PFSK-1 (cell line): ENCODE measurements around the gene FRA10AC1.

ENCODE experiments used
- FOXP2 ChIP-seq: optimal IDR thresholded peaks from 2 replicates; pipeline ENCODE3; 2011; ENCODE audit warnings: borderline replicate concordance, control low read depth, inconsistent platforms; ENCODE audit not compliant: insufficient read depth; ENCODE audit errors: extremely low read length, extremely low read depth
- POLR2AphosphoS5 ChIP-seq: IDR thresholded peaks from 2 replicates; pipeline ENCODE4 v1.6.1; 2012; ENCODE audit warnings: low read depth, mild to moderate bottlenecking, control low read depth, low read length, moderate library complexity
- SIN3A ChIP-seq: IDR thresholded peaks from 2 replicates; pipeline ENCODE4 v1.6.1; 2012; ENCODE audit warnings: mild to moderate bottlenecking, low read length, moderate library complexity, borderline replicate concordance; ENCODE audit not compliant: insufficient read depth
- TAF1 ChIP-seq: IDR thresholded peaks from 2 replicates; pipeline ENCODE4 v1.6.1; 2012; ENCODE audit warnings: low read length, control low read depth, borderline replicate concordance; ENCODE audit not compliant: insufficient read depth
- TF ChIP-seq, protein P1 (sequence below), 2 experiments: IDR thresholded peaks; 2 replicates each; pipeline versions ENCODE4 v1.6.1 to v1.8.0; 2011 to 2012; ENCODE audit warnings: low read depth in 2 of 2, low read length in 2 of 2, control low read depth in 1 of 2, inconsistent platforms in 1 of 2, mild to moderate bottlenecking in 1 of 2, moderate library complexity in 1 of 2; ENCODE audit not compliant: insufficient read depth in 1 of 2

Gene FRA10AC1

DNA sequence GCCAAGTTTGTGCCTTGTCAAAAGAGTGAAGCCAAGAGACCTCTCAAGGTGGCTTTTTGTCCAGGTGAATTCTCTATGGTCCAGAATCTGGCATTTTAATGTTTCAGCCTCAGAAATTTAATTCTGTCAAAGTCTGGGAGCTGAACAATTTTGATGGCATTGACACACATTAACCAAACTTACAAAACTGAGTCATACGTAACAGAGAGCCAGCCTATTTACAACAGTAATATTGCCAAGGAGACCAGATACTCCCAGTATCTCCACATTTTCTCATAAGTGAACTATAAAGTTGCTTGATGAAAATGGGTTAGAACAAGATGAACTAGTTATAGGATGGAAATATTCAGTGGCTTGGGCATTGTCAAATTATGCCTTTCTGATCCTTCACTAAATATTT is 46.2 kb downstream of the FRA10AC1 start:
- TF ChIP-seq FOXP2 (no peak), TAF1 (no peak), POLR2AphosphoS5 (no peak), SIN3A (no peak)
- TF ChIP-seq, protein P1, sequence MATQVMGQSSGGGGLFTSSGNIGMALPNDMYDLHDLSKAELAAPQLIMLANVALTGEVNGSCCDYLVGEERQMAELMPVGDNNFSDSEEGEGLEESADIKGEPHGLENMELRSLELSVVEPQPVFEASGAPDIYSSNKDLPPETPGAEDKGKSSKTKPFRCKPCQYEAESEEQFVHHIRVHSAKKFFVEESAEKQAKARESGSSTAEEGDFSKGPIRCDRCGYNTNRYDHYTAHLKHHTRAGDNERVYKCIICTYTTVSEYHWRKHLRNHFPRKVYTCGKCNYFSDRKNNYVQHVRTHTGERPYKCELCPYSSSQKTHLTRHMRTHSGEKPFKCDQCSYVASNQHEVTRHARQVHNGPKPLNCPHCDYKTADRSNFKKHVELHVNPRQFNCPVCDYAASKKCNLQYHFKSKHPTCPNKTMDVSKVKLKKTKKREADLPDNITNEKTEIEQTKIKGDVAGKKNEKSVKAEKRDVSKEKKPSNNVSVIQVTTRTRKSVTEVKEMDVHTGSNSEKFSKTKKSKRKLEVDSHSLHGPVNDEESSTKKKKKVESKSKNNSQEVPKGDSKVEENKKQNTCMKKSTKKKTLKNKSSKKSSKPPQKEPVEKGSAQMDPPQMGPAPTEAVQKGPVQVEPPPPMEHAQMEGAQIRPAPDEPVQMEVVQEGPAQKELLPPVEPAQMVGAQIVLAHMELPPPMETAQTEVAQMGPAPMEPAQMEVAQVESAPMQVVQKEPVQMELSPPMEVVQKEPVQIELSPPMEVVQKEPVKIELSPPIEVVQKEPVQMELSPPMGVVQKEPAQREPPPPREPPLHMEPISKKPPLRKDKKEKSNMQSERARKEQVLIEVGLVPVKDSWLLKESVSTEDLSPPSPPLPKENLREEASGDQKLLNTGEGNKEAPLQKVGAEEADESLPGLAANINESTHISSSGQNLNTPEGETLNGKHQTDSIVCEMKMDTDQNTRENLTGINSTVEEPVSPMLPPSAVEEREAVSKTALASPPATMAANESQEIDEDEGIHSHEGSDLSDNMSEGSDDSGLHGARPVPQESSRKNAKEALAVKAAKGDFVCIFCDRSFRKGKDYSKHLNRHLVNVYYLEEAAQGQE (IDR thresholded peaks at IDR 0.05; ENCODE audit: insufficient read depth in 1 of 2, low read depth in 2 of 2, low read length in 2 of 2) = no peak

DNA sequence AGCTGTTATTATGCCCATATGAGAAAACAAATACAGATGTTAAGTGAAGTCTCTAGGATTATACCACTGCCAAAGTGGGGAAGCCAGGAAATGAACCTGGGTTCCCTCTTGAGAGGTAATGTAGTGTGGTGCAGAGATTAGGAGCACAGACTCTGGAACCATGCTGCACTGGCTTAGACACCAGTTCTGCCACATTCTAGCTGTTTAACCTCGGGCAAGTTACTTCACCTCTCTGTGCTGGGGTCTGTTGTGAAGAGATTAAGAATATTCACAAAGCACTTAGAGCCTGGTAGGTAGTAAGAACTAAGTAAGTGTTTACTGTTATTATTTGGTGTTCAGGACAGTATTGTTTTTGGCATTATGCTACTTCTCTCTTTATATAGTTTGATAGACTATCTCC is 48.2 kb downstream of the FRA10AC1 start:
- TF ChIP-seq, protein P1 (IDR thresholded peaks at IDR 0.05; ENCODE audit: insufficient read depth in 1 of 2, low read depth in 2 of 2, low read length in 2 of 2) = no peak
- TF ChIP-seq TAF1 (no peak), FOXP2 (no peak)

DNA sequence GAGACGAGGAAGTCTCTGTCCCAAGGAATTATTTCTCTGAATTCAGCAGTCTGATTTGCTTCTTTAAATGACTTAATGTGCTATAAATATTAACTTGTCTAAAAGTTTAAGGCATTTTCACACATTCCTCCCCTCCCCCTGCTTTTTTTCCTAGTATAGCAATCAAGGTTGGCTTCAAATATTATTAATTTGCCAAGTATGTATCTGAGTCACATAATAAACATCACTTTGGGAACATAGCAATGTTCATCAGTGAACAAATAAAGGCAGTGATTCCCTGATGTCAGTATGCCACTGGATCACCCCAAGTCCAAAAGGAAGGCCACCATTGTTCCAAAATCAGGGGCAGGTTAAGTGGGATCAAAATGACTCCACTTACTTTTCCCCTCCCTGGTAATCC is 49.5 kb downstream of the FRA10AC1 start:
- TF ChIP-seq POLR2AphosphoS5 = no peak
- TF ChIP-seq FOXP2 = no peak
- TF ChIP-seq SIN3A = no peak
- TF ChIP-seq, protein P1 (IDR thresholded peaks at IDR 0.05; ENCODE audit: insufficient read depth in 1 of 2, low read depth in 2 of 2, low read length in 2 of 2) = no peak
- TF ChIP-seq TAF1 = no peak

DNA sequence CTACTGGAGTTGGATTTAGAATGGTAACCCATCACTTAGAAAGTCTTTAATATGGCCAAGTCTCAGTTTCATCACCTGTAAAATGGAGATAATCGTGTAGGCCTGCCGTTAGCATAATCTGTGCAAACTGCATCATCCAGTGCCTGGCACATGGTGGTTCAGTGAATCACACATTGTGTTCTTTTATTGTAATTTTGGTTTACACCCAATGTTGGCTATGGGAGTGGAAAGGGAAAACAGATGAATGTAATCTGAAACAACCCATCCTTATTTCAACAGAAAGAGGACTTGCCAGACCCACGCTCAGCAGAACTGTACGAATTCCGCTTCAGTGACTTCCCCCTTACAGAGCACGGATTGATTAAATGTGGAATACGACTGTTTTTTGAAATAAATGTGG is 62.6 kb downstream of the FRA10AC1 start:
- TF ChIP-seq TAF1 (no peak), POLR2AphosphoS5 (no peak), FOXP2 (no peak), SIN3A (no peak)
- TF ChIP-seq, protein P1 (IDR thresholded peaks at IDR 0.05; ENCODE audit: insufficient read depth in 1 of 2, low read depth in 2 of 2, low read length in 2 of 2) = no peak
